Suprapubic skin (tissue), 4 donors: Measurements from ENCODE around the gene AP3B2. TPM values are rescaled to one million over a fixed set of nuclear protein-coding genes. Genes with fewer than 3 reads are reported as not detected.

Experiments used
- DNase-seq, 2 donors: peaks; one replicate each; pipeline ENCODE4 v3.0.0-alpha.2; 2019; ENCODE audit warnings: low spot score in 2 of 2
- H3K27ac ChIP-seq: fragments of 200-600 bp; sonication (generic); one replicate; pipeline ENCODE4 v1.5.1; 2019
- H3K27me3 ChIP-seq: fragments of 200-600 bp; sonication (generic); one replicate; pipeline ENCODE4 v1.5.1; 2019
- H3K36me3 ChIP-seq: fragments of 200-600 bp; sonication (generic); one replicate; pipeline ENCODE4 v1.5.1; 2019
- H3K4me1 ChIP-seq: fragments of 200-600 bp; sonication (generic); one replicate; pipeline ENCODE4 v1.5.1; 2019
- H3K4me3 ChIP-seq: fragments of 200-600 bp; sonication (generic); one replicate; pipeline ENCODE4 v1.5.1; 2019; ENCODE audit warnings: mild to moderate bottlenecking
- H3K9me3 ChIP-seq: fragments of 200-600 bp; sonication (generic); one replicate; pipeline ENCODE4 v1.5.1; 2019
- CTCF ChIP-seq, 2 donors: fragments of 200-600 bp in 1 of 2; fragments of 450-650 bp in 1 of 2; sonication (generic) in 1 of 2; IDR thresholded peaks; one replicate each; pipeline ENCODE4 v1.5.1; 2016 to 2019; ENCODE audit warnings: antibody characterized with exemption in 2 of 2, mild to moderate bottlenecking in 1 of 2, moderate library complexity in 1 of 2
- EP300 ChIP-seq: sonication (generic); formaldehyde crosslinking; IDR thresholded peaks from one replicate; pipeline ENCODE4 v1.6.1; 2017; ENCODE audit warnings: antibody characterized with exemption
- POLR2A ChIP-seq, 2 donors: fragments of 450-650 bp; IDR thresholded peaks; one replicate each; pipeline ENCODE4 v1.6.1; 2017; ENCODE audit warnings: antibody characterized with exemption in 2 of 2, mild to moderate bottlenecking in 2 of 2, moderate library complexity in 2 of 2
- POLR2AphosphoS5 ChIP-seq, 3 donors: sonication (generic); formaldehyde crosslinking; IDR thresholded peaks; one replicate each; pipeline ENCODE4 v1.6.1; 2017; ENCODE audit warnings: antibody characterized with exemption in 3 of 3
- WGBS: methylation state at CpG from one replicate; pipeline ENCODE4 v1.1.5; 2018; 5-methylcytosine and 5-hydroxymethylcytosine counted together
- total RNA-seq, 4 donors: library from RNA; depleted of rRNA; stranded (reverse); fragments of >200 nt; gene quantifications; one replicate each; pipeline ENCODE4 v1.1.0, GENCODE V29; 2016

AP3B2 gene
- total RNA-seq, 4 donors from 2014 or later: 1.4 to 4.4 (median 2.8) TPM

- Histone ChIP-seq H3K27ac (no peak overlapping the region), H3K4me3 (no peak overlapping the region), H3K27me3 (no peaks in the 10 kb centered on the region), H3K9me3 (no peaks in the 10 kb centered on the region), H3K4me1 (no peaks in the 10 kb centered on the region), H3K36me3 (no peaks in the 10 kb centered on the region)
- TF ChIP-seq POLR2A (IDR thresholded peaks at IDR 0.05) (no peak), CTCF (IDR thresholded peaks at IDR 0.05) (no peak)
- WGBS: 88% methylated on average over 1 of the region's 1 CpG
- DNase-seq: no peak
Measured at GRCh38 chr15:82743810-82744209, 34.1 kb upstream of the AP3B2 start.

GRCh38 chr15:82742134-82742533 is 32.5 kb upstream of the AP3B2 start:
- TF ChIP-seq POLR2AphosphoS5 (IDR thresholded peaks at IDR 0.05) (no peak), POLR2A (IDR thresholded peaks at IDR 0.05) (no peak), CTCF (IDR thresholded peaks at IDR 0.05) (no peak), EP300 (no peak)
- DNase-seq: no peak
- Histone ChIP-seq H3K27me3 (no peaks in the 10 kb centered on the region), H3K36me3 (no peaks in the 10 kb centered on the region), H3K27ac (no peak overlapping the region), H3K4me1 (no peaks in the 10 kb centered on the region), H3K9me3 (no peaks in the 10 kb centered on the region), H3K4me3 (no peak overlapping the region)
- WGBS: 45% methylated on average over 3 of the region's 3 CpGs

- WGBS: 44% methylated on average over 2 of the region's 2 CpGs
- H3K4me1 ChIP-seq: no peaks in the 10 kb centered on the region
- no peak for DNase-seq
- TF ChIP-seq CTCF (IDR thresholded peaks at IDR 0.05): no peak
- no peak for TF ChIP-seq EP300
- no peak for TF ChIP-seq POLR2AphosphoS5 (IDR thresholded peaks at IDR 0.05)
- no peak for TF ChIP-seq POLR2A (IDR thresholded peaks at IDR 0.05)
- no peaks in the 10 kb centered on the region for H3K9me3 ChIP-seq
- no peak overlapping the region for H3K4me3 ChIP-seq
- no peak overlapping the region for H3K27ac ChIP-seq
- H3K36me3 ChIP-seq: no peaks in the 10 kb centered on the region
- no peaks in the 10 kb centered on the region for H3K27me3 ChIP-seq
Measured at GRCh38 chr15:82739086-82739485, 29.4 kb upstream of the AP3B2 start.

DNA sequence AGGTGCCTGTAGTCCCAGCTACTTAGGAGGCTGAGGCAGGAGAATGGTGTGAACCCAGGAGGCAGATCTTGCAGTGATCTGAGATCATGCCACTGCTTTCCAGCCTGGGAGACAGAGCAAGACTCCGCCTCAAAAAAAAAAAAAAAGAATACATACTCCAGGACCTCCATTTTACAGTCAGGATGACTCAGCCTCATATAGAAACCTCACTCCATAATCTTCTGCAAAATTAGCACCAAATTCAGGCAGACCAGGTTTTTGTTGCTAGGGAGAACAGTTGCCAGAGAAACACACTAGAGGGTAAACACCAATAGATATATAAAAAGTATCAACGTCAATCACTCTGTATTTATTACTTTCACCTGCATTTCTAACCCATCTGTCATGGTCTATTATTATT is 28.3 kb upstream of the AP3B2 start:
- H3K4me3 ChIP-seq: no peak overlapping the region
- DNase-seq: no peak
- no peaks in the 10 kb centered on the region for H3K9me3 ChIP-seq
- no peaks in the 10 kb centered on the region for H3K36me3 ChIP-seq
- H3K27me3 ChIP-seq: no peaks in the 10 kb centered on the region
- no peaks in the 10 kb centered on the region for H3K4me1 ChIP-seq
- no peak overlapping the region for H3K27ac ChIP-seq
- no peak for TF ChIP-seq CTCF (IDR thresholded peaks at IDR 0.05)
- 76% methylated on average over 2 of the region's 2 CpGs for WGBS

- H3K27ac ChIP-seq: no peak overlapping the region
- WGBS: over 99% methylated on average over 2 of the region's 2 CpGs
- H3K27me3 ChIP-seq: no peaks in the 10 kb centered on the region
- no peaks in the 10 kb centered on the region for H3K9me3 ChIP-seq
- no peak for TF ChIP-seq CTCF (IDR thresholded peaks at IDR 0.05)
- TF ChIP-seq POLR2AphosphoS5 (IDR thresholded peaks at IDR 0.05): no peak
- no peak for TF ChIP-seq POLR2A (IDR thresholded peaks at IDR 0.05)
- no peak for TF ChIP-seq EP300
- H3K36me3 ChIP-seq: no peaks in the 10 kb centered on the region
- DNase-seq: no peak
- H3K4me3 ChIP-seq: no peak overlapping the region
- no peaks in the 10 kb centered on the region for H3K4me1 ChIP-seq
Measured at GRCh38 chr15:82731527-82731926, 21.9 kb upstream of the AP3B2 start.
